Left cardiac atrium (tissue), 4 donors: ENCODE measurements around the gene PRELID3B. TPM values are rescaled to one million over a fixed set of nuclear protein-coding genes. Genes with fewer than 3 reads are reported as not detected.
A peak's percentile ranks its signal among the peaks of the same experiment; 100 is the strongest.

ENCODE experiments used
- ATAC-seq, 2 donors: fragments of 200-7000 bp; cut with Tn5 transposase; one replicate each; pipeline ENCODE4 v1.9.1; 2020; ENCODE audit warnings: mild to moderate bottlenecking in 2 of 2, moderate library complexity in 2 of 2
- DNase-seq: peaks from one replicate; pipeline ENCODE4 v3.0.0-alpha.2; 2020
- intact Hi-C, 2 donors: fragments of 100-400 bp; cut with DNase I; formaldehyde crosslinking; loops; one replicate each; pipeline versions ENCODE4 v1.14.1 to v1.15.1; 2022 to 2023
- total RNA-seq, 2 donors: library from RNA; stranded (reverse); fragmentation: NEBNext Ultra II Directional; extraction: Animal tissue kit (Norgen Biotek cat#: 25700); gene quantifications; one replicate each; pipeline ENCODE4 v1.2.1, GENCODE V29; 2021
- donor health status: DM: no; HTN: yes; CAD: no.
- donor health status: DM: no; HTN: yes; CAD: no; lungs with severe emphysema.
- donor health status: DM: yes; HTN: yes; CAD: no.
- donor health status: Dilated cardiomyopathy.

Gene PRELID3B
- total RNA-seq, 2 donors from 2014 or later: 39.9 to 58.4 TPM

DNA sequence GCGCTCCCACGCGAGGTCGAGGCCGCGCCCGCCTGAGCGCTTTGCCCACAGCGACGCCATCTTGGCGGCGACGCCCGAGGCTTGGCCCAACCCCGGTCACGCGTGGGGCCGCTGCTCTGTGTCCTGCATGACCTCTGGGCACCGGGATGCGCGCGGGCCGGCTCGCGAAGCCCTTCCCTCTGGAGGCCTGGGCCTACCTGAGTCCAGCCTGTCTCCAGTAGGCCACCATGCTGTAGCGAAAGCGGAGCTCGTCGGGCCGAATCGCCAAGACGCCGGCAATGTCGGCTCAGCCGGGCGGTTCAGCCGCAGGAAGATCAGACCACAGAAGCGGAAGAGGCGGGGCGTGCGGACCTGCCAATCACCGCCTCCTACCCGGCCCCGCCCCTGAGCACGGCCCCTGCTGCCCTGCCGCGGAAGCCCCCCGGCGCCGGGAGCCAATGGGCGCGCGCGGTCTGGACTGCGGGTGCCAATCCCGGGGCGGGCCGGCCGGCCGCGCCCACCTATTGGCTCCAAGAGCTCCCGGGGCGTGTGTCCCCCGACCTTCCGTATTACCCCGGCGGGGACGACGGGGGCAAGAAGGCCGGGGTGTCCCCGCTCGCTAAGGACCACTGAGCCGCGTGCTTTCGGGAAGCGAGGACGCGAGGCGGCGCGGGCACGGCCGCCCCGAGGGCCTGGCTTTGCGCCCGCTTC lies 10.4 kb downstream of the PRELID3B start, which contains the start of gene ATP5F1E:
Gene ATP5F1E, minus strand, starts transcription at position 313 of the 690 bp plus-strand sequence. Its CDS starts 84 bp downstream, at position 229.
- peak; percentile 98 for DNase-seq
- peak; percentile 100 for ATAC-seq
- intact Hi-C loops: loop anchor here in 1 of 2 donors (5.0 kb wide), 1 partner anchor 140 kb away; no protein-coding TSS in a partner anchor

DNA sequence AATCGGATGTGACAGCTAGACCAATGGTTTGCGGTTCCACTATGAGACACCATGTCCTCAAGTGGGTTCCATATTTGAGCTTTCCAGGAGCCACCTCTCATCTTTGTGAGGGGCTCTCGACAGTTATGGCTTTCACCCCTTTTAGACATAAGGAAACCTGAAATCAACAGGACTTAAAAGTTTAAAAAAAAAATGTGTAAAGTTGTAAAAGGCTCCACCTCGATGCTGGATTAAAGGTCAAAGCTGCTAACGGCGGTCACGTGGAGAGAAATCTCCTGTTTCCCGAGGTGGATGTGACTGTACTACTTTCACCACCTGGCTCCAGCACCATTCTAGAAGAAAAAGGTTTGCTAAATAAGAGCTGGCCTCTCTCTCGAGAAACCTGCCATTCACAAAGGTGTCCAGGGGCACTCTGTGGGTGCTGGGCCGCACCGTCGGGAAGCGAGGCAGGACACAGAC lies 11.0 kb downstream of the PRELID3B start:
- intact Hi-C loops: loop anchor here in 1 of 2 donors (2.0 to 5.0 kb wide), 2 partner anchors 45 to 139 kb away; no protein-coding TSS in a partner anchor
- no peak for DNase-seq
- no peak for ATAC-seq

DNA sequence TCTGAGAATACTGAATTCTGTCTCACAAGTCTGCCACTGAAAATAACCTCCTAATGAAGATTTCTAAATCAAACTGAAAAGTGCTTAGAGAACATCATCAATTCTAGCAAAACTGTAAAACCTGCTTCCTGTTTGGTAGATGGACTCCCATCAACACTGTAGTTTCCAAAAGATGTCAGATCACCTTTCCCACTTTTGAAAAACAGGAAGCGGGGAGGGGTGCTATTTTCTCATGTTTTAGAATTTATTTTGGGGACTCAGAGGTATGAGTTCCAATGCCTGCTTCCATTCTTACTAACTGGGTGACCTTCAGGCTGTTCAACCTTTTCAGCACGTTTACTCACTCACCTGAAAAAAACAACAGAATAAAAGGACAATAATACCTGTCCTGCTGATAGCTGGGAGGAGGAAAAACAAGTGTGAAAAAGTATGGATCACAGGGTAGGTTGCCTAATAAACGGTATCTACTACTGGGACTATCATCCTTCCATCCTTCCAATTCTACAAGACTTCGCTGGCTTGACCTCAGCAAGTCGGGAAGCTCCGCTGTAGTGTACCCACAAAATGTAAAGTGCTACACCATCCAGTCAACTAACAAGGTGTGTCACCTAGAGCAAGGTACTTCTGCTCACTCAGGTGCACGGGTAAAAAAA lies 11.5 kb downstream of the PRELID3B start:
- ATAC-seq (no peak), DNase-seq (no peak)
- intact Hi-C loops: loop anchor here in 1 of 2 donors (2.0 to 5.0 kb wide), 2 partner anchors 44 to 139 kb away; no protein-coding TSS in a partner anchor

DNA sequence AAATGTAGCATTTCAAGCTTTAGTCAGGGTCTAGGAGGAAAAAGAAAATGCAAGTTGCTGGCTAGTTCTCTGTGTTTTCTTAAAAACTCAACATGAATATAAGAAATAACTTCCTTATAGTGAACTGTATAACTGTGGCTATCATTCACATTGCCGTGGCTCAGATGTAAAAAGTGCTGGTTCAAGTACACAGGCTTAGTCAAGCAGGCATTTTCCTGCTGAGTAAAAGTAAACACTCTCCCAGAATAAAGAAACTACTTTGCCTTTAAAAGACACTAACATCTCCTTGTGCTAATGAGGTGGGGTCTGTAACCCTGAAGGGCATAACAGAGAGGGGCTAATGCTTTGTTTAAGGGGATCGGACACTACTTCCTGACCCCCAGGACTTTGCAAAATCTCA lies 13.8 kb downstream of the PRELID3B start:
- DNase-seq (no peak), ATAC-seq (no peak)
- intact Hi-C loops: no loop called here

DNA sequence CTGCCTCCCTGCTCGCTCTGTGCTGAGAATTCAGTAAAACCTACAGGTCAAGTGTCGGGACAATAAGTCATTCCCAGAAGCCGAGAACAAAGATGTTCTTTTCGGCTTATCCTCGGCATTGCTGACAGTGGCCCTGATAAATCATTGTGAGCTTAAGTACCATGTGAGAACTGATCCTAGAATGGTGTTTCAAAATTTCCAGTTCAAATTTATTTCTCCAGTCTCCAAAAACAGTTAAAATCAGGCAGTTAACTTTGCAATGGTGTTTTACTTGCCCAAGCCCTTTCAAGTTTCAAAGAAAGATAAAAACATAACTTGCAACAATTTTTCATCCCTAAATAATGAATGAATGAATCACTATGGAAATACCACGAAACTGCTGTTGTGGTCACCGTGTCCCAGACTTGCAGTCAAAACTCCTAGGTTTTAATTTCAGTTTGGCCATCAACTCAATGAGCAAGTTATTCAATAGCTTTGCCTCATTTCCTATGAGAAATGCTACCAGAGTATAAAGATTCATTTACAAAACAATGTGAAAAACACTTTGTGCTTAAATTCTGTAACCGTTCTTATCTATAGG lies 14.8 kb downstream of the PRELID3B start:
- intact Hi-C loops: no loop called here
- no peak for DNase-seq
- no peak for ATAC-seq

DNA sequence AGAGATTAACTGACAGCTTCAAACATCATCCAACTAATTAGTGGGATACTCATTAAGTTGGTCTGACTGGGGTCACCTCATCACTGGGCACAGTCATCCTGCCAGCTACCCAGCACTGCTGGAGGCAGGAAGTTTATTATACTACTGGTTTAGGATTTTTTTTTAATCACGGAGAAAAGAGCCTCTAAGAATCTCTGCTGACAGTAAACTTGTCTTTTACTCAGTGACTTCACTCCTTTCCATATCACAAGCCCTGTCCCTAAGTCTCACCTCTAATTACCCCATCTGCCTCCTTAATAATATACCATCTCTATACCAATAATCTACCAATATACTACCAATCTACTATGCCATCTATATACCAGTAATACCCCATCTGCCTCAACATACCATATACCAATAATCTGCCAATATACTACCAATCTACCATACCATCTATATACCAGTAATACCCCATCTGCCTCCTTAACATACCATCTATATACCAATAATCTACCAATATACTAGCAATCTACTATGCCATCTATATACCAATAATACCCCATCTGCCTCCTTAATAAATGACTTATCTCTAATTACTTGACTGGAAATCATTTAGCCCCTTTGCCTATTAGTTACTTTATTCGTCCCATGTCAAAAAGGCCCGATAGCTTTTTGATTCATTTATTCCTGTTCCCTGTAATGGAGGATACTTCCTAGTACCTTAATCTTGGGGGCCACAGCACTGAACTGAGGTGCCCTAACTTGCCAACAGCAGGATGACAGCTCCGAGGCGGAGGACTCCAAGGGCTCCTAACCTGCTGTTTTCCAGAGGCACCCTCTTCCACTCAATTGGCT lies 15.5 kb downstream of the PRELID3B start:
- no peak for ATAC-seq

DNA sequence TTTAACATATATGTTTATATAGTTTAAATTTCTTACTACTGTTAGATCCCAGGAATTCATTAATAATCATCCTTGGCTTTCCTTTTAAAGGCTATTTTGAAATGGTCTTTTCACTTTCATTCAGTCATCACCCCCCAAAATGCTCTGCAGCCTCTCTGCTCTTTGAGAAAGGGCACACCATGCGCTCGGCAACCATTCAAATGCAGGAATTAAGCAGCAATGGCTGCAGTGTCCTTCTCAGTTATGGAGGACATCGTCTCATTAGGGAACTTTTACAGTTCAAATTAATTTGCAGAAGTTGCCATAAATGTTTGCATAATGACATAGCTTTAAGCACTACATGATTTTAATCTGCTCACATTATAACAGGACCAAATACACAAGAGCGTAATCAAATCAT lies 17.1 kb downstream of the PRELID3B start:
- DNase-seq (no peak), ATAC-seq (no peak)
- intact Hi-C loops: no loop called here

More for the DNA sequence above, 15.5 kb downstream of the PRELID3B start:
- intact Hi-C loops: no loop called here
- no peak for DNase-seq

DNA sequence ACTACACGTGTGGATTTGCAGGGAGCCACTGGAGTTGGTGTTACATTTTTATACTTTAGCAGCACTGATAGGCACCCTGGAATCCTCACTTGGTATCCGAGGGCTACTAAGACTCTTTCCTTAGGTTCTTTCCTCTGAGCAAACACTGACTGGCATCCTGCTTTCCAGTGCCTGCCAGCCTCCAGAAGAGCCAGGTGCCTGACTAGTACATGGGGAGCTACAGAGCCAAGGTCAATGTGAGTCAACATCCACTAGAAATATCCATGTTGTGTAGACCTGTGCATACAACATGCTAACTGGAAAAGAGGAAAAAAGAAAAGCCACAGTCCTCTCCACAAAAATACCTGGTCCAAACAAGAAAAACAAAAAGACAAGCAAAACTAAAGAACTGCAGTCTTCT lies 17.5 kb downstream of the PRELID3B start:
- DNase-seq (no peak), ATAC-seq (no peak)
- intact Hi-C loops: no loop called here

DNA sequence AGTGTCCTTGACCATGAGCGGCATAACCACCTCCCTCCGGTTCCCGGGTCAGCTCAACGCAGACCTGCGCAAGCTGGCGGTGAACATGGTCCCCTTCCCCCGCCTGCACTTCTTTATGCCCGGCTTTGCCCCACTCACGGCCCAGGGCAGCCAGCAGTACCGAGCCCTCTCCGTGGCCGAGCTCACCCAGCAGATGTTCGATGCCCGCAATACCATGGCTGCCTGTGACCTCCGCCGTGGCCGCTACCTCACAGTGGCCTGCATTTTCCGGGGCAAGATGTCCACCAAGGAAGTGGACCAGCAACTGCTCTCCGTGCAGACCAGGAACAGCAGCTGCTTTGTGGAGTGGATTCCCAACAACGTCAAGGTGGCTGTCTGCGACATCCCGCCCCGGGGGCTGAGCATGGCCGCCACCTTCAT lies 18.5 kb downstream of the PRELID3B start:
- ATAC-seq (no peak), DNase-seq (no peak)
- intact Hi-C loops: no loop called here

DNA sequence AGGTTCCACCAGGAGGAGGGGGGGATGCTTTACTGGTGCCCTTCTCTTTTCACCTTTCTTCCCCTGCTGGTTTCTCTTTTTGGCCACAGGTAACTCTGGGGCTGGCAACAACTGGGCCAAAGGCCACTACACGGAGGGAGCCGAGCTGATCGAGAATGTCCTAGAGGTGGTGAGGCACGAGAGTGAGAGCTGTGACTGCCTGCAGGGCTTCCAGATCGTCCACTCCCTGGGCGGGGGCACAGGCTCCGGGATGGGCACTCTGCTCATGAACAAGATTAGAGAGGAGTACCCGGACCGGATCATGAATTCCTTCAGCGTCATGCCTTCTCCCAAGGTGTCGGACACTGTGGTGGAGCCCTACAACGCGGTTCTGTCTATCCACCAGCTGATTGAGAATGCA lies 19.0 kb downstream of the PRELID3B start:
- DNase-seq (no peak), ATAC-seq (no peak)
- intact Hi-C loops: no loop called here

DNA sequence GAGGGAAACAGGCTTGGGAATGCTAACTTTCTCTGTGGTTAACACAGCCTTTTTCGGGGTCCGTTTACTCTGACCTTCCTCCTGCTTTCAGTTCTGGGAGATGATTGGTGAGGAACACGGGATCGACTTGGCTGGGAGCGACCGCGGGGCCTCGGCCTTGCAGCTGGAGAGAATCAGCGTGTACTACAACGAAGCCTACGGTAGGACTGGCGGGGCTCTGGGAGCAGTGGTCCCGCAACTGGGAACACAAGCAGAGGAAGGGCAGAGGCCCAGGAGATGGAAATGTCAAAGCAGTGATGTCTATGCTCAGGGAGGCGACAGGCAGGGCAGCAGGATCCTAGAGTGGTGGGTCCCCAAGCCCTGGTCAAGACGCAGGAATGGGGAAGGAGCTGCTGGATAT lies 19.8 kb downstream of the PRELID3B start:
- DNase-seq (no peak), ATAC-seq (no peak)
- intact Hi-C loops: no loop called here

DNA sequence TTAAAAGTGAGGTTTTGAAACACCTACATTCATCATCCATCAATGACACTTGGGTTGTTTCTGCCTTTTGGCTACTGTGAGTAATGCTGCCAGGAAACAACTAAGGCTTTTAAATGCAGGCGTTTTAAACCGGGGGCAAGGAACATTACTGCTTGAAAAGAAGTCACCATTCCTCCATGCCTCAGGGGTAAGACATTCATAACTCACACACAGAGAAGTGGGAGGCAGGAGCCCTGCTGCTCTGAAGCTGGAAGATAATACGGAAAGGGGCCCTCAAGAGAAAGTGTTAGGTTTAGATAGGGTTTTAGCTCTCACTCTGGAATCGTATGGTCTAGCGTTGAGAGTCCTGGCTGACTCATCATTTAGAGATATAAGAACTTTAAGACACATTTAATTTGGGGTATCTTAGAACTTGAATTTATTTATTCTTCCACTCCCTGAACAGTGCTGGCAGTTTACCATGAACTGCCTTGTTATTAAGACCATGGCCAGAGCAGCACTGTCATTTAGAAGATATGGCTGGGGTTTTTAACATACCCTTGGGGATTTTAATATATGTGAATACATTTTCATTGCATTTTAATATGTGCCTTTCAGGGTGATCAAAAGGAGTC lies 21.5 kb downstream of the PRELID3B start:
- DNase-seq (no peak), ATAC-seq (peak in 1 of 2 donors; percentile 48)
- intact Hi-C loops: no loop called here

DNA sequence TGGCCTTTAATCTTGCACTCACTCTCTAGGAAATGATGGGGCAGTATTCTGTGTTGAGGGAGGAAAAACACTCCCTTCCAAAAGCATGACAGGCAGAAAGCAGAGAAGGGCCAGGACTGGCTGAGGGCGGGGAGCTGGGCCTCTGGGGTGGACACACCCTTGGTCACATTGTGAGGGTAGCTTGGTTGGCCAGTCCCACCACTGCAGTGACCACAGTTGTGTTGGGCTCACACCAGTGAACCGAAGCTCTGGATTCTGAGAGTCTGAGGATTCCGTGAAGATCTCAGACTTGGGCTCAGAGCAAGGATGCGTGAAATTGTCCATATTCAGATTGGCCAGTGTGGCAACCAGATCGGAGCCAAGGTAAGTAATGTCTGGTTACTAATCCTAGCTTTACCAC lies 23.4 kb downstream of the PRELID3B start, which contains the start of gene TUBB1:
Gene TUBB1, plus strand, starts transcription at position 213 of the 400 bp plus-strand sequence. Its CDS starts 94 bp downstream, at position 307.
- intact Hi-C loops: no loop called here
- ATAC-seq (no peak), DNase-seq (no peak)

DNA sequence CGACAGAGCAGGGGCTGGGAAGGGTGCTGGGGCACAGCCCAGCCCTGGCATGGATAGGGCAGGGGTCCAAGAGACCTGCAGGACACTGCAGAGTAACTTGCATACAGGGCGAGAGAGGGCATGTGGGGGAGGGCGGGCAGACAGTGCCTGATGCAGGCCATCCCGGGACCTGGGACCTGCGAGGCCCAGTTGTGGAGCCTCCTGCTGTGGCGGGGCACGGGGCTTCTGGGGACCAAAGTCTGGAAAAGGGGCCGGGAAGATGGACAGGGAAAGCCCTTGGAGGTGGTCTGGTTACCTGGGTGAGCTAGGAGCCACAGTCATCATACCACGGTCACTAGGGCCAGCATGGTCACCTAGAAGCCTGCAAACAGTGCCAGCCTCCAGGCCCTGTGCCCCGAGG lies 23.8 kb downstream of the PRELID3B start:
- ATAC-seq (no peak), DNase-seq (no peak)
- intact Hi-C loops: no loop called here

DNA sequence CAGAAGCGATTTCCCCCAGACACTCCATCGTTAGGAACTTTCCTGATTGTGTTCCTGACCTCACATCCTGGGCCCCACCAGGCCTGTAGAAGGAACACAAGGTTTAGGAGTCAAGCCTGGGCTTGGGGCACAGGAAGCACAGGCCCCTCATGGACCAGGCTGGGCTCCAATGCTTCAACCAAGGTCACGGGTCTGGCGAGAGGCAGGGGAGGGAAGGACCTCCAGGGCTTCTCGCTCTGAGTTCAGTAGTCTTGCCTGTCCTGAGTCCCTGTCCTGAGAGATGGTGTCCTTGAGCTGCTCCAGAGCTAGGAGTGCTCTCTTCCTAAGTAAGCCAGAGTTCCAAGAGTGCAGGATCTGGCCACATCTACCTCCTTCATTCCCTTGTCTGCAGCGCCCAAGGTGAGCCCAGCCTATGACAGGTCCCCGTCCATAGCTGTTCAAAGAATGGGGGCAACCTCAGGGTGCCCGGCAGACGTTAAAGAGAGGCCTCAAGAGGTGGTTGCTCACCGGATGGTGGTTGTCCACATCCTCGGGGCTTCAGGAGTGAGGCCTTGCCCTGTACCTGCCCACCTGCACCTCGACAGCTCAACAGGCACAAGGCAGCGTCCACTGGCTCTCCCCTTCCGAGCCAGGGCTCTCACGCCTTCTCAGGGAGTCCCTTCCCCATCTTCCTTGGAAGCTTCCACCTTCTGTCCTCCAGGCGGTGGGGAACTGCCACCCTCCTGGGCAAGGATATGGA lies 24.9 kb downstream of the PRELID3B start:
- DNase-seq: no peak
- intact Hi-C loops: no loop called here

DNA sequence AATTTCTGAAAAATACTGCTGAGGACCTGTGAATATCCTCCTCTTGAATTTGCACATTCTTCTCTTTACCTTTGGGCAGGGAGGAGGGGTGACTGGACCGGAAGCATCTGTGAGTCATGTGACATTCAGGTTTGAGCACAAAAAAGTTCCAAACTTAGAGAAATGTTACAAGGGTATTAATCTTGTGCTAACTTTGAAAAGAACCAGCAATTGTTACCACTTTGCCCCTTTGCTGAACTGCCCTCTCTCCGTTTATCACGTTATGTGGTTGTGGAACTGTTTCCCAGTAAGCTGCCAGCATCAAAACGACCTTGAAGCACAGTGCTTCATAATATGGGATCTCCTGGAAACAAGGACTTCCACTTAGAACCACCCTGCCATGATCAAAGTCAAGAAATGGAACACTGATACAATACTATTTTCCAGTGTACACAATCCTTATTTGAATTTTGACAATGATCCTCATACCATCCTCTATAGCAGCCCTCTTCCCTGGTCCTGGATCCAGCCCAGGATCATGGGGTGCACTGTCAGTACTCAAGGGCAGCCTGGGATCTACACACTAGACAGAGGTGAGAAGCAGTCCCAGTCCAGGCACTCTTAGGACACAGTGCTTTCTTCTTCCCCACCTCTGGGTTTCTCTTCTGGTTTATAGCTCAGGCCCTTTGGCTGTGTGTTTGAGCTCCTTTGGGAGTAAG lies 25.6 kb downstream of the PRELID3B start:
- no peak for ATAC-seq
- intact Hi-C loops: no loop called here
- DNase-seq: no peak

More for the DNA sequence above, 24.9 kb downstream of the PRELID3B start:
- no peak for ATAC-seq
